Loucy (cell line): ENCODE data around the gene ALG14.

Experiments
- H2AFZ ChIP-seq: fragments of 200-600 bp; sonication (generic); 2 replicates; pipeline ENCODE4 v1.6.0; 2016; ENCODE audit warnings: antibody characterized with exemption, mild to moderate bottlenecking, low read length, moderate library complexity
- H3F3A ChIP-seq: fragments of 200-600 bp; 2 replicates; pipeline ENCODE4 v1.6.0; 2016; ENCODE audit warnings: antibody characterized with exemption, low read depth, mild to moderate bottlenecking
- H3K27me3 ChIP-seq: fragments of 200-600 bp; sonication (generic); 2 replicates; pipeline ENCODE4 v1.6.1; 2014; ENCODE audit warnings: low read length, mild to moderate bottlenecking; ENCODE audit not compliant: insufficient read depth, poor library complexity, severe bottlenecking
- H3K36me3 ChIP-seq: fragments of 200-600 bp; sonication (generic); 2 replicates; pipeline ENCODE4 v1.6.1; 2016; ENCODE audit warnings: low read length; ENCODE audit not compliant: insufficient read depth
- H3K4me1 ChIP-seq: fragments of 200-600 bp; sonication (generic); 2 replicates; pipeline ENCODE4 v1.5.1; 2014; ENCODE audit warnings: low read length, mild to moderate bottlenecking; ENCODE audit not compliant: insufficient read depth, poor library complexity, severe bottlenecking
- H3K4me2 ChIP-seq: fragments of 200-600 bp; sonication (generic); 2 replicates; pipeline ENCODE4 v1.6.0; 2014; ENCODE audit warnings: antibody characterized with exemption, low read length, low read depth, mild to moderate bottlenecking; ENCODE audit not compliant: poor library complexity, severe bottlenecking
- H3K4me3 ChIP-seq: fragments of 200-600 bp; sonication (generic); 2 replicates; pipeline ENCODE4 v1.5.1; 2014; ENCODE audit warnings: low read length, mild to moderate bottlenecking, mixed read lengths; ENCODE audit not compliant: poor library complexity, severe bottlenecking
- H3K79me2 ChIP-seq: fragments of 200-600 bp; sonication (generic); 2 replicates; pipeline ENCODE4 v1.6.1; 2014; ENCODE audit warnings: low read length; ENCODE audit not compliant: insufficient read depth
- H3K9ac ChIP-seq: fragments of 200-600 bp; sonication (generic); 2 replicates; pipeline ENCODE4 v1.6.0; 2014; ENCODE audit warnings: mild to moderate bottlenecking, low read depth, low read length, moderate library complexity; ENCODE audit not compliant: poor library complexity, severe bottlenecking
- H3K9me2 ChIP-seq: fragments of 200-600 bp; sonication (generic); replicated peaks from 2 replicates; pipeline ENCODE4 v1.6.1; 2016; ENCODE audit warnings: low read depth, low read length, mixed read lengths
- H3K9me3 ChIP-seq: fragments of 200-600 bp; sonication (generic); 2 replicates; pipeline ENCODE4 v1.6.1; 2014; ENCODE audit warnings: mild to moderate bottlenecking, antibody characterized with exemption, low read length, low read depth; ENCODE audit not compliant: insufficient read depth
- H4K20me1 ChIP-seq: fragments of 200-600 bp; sonication (generic); 2 replicates; pipeline ENCODE4 v1.6.0; 2014; ENCODE audit warnings: antibody characterized with exemption, low read length, mild to moderate bottlenecking; ENCODE audit not compliant: insufficient read depth, poor library complexity, severe bottlenecking
- EZH2phosphoT487 ChIP-seq: fragments of 200-600 bp; IDR thresholded peaks from 2 replicates; pipeline ENCODE4 v1.6.1; 2018; ENCODE audit warnings: antibody characterized with exemption, mild to moderate bottlenecking, moderate library complexity, borderline replicate concordance
- TF ChIP-seq, protein P1 (sequence below): fragments of 200-600 bp; sonication (generic); conservative IDR thresholded peaks from 2 replicates; pipeline ENCODE4 v1.5.1; 2014; ENCODE audit warnings: mild to moderate bottlenecking, antibody characterized with exemption, low read length

ALG14 gene

DNA sequence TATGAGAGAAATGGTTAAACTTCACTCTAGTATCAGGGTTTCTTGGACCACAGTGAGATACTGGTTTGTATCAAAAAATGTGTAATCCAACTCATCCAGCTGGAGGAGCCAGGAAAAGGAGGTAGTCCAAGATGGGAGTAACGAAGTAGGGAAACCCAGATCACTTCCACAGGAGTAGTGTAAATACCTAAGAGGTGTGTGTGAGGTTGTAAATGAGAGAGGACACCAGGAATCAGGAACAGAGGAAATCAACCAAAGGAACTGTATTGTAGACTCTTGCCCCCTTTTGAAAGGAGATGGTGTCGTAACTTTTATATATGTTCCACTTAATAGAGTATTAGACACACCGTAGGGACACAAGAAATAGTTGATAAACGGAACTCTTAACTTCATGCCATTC is 24.7 kb upstream of the ALG14 start:
- Histone ChIP-seq H2AFZ (no peak overlapping the region), H3K9ac (no peak overlapping the region), H3F3A (no peaks in the 10 kb centered on the region), H3K9me2 (no peaks in the 10 kb centered on the region), H3K4me2 (no peak overlapping the region), H3K27me3 (no peaks in the 10 kb centered on the region), H3K4me1 (no peaks in the 10 kb centered on the region), H3K4me3 (no peak overlapping the region), H3K36me3 (no peaks in the 10 kb centered on the region), H3K79me2 (no peaks in the 10 kb centered on the region), H3K9me3 (no peaks in the 10 kb centered on the region), H4K20me1 (no peaks in the 10 kb centered on the region)
- no peak for TF ChIP-seq EZH2phosphoT487
- TF ChIP-seq, protein P1, sequence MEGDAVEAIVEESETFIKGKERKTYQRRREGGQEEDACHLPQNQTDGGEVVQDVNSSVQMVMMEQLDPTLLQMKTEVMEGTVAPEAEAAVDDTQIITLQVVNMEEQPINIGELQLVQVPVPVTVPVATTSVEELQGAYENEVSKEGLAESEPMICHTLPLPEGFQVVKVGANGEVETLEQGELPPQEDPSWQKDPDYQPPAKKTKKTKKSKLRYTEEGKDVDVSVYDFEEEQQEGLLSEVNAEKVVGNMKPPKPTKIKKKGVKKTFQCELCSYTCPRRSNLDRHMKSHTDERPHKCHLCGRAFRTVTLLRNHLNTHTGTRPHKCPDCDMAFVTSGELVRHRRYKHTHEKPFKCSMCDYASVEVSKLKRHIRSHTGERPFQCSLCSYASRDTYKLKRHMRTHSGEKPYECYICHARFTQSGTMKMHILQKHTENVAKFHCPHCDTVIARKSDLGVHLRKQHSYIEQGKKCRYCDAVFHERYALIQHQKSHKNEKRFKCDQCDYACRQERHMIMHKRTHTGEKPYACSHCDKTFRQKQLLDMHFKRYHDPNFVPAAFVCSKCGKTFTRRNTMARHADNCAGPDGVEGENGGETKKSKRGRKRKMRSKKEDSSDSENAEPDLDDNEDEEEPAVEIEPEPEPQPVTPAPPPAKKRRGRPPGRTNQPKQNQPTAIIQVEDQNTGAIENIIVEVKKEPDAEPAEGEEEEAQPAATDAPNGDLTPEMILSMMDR = no peak

DNA sequence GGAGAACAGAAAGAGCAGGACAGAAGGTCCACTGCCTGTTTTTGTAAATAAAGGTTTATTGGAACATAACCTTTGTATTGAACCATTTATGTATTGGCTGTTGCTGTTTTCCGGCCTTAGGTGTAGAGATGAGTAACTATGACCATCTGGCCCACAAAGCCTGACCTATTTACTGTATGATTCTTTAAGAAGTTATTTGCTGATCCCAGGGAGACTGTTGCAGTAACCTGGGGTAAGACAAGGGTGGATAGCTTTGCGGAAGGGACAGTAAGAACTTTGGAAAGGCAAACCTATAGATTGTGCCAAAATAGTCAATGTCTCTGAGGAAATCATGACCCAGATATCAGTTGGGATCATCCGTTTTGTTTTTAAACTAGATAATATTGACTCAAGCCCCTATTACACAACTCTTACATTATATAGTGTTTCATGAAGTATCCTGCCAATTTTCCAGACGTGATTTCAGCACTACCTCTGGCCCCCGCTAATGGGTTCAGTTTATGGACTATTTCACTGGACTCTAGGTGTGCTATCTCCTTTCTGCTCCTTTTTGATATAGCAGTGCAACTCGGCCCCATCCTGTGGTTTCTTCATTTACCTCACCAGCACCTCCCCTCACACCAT is 23.6 kb upstream of the ALG14 start:
- H3K9me3 ChIP-seq = no peaks in the 10 kb centered on the region
- H3K9ac ChIP-seq = no peak overlapping the region
- H3K4me3 ChIP-seq = no peak overlapping the region
- H3K27me3 ChIP-seq = no peaks in the 10 kb centered on the region
- H3F3A ChIP-seq = no peaks in the 10 kb centered on the region
- H2AFZ ChIP-seq = no peak overlapping the region
- TF ChIP-seq, protein P1 = no peak
- TF ChIP-seq EZH2phosphoT487 = no peak
- no peaks in the 10 kb centered on the region for H3K9me2 ChIP-seq
- H4K20me1 ChIP-seq = no peaks in the 10 kb centered on the region
- no peaks in the 10 kb centered on the region for H3K4me1 ChIP-seq
- no peaks in the 10 kb centered on the region for H3K36me3 ChIP-seq
- H3K79me2 ChIP-seq = no peaks in the 10 kb centered on the region
- no peak overlapping the region for H3K4me2 ChIP-seq

DNA sequence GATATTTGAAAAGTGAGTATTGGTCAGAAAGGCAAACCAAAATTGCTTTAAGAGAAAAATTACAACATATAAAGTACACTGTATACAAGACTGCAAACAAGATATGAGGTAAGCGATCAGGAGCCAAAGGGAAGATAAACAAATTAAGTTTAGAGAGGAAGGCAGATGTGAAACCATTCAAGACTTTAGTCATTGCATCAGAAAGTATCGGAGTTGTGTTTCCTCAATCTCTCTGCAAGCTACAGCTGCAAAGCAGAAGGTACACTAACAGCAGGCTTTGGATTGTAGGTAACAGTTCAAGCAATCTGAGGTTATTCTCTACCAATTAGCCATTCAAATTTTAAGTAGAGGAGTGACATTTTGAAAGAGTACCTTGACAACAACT is 23.1 kb upstream of the ALG14 start:
- H2AFZ ChIP-seq = no peak overlapping the region

More for the DNA sequence above, 23.1 kb upstream of the ALG14 start:
- Histone ChIP-seq H3K9ac (no peak overlapping the region), H3K4me2 (no peak overlapping the region), H4K20me1 (no peaks in the 10 kb centered on the region), H3K79me2 (no peaks in the 10 kb centered on the region), H3K4me3 (no peak overlapping the region), H3K4me1 (no peaks in the 10 kb centered on the region), H3K27me3 (no peaks in the 10 kb centered on the region), H3F3A (no peaks in the 10 kb centered on the region), H3K9me3 (no peaks in the 10 kb centered on the region), H3K36me3 (no peaks in the 10 kb centered on the region), H3K9me2 (no peaks in the 10 kb centered on the region)
- TF ChIP-seq, protein P1 = no peak
- no peak for TF ChIP-seq EZH2phosphoT487
